Neural cell (in vitro differentiated cells): ENCODE data around the gene COL5A1. TPM values are rescaled to one million over a fixed set of nuclear protein-coding genes. Genes with fewer than 3 reads are reported as not detected.

Experiments
- H2AFZ ChIP-seq: fragments of 200-600, 300-800 bp; sonication (generic), shearing (Covaris generic); 2 replicates; pipeline ENCODE4 v1.6.0; 2014; ENCODE audit warnings: low read depth, mild to moderate bottlenecking, antibody characterized with exemption, low read length, moderate library complexity
- H3F3A ChIP-seq: fragments of 200-600 bp; shearing (Covaris generic); 2 replicates; pipeline ENCODE4 v1.6.1; 2016; ENCODE audit warnings: mild to moderate bottlenecking, moderate library complexity, mixed read lengths, antibody characterized with exemption, low read length; ENCODE audit not compliant: insufficient read depth, poor library complexity, severe bottlenecking
- H3K27ac ChIP-seq: fragments of 200-600, 300-800 bp; sonication (generic), shearing (Covaris generic); 2 replicates; pipeline ENCODE4 v1.5.1; 2014; ENCODE audit warnings: mild to moderate bottlenecking, low read length, moderate library complexity
- H3K27me3 ChIP-seq: fragments of 300-800, 200-600 bp; sonication (generic), shearing (Covaris generic); 2 replicates; pipeline ENCODE4 v1.6.0; 2014; ENCODE audit warnings: mild to moderate bottlenecking, low read depth, low read length, moderate library complexity; ENCODE audit not compliant: insufficient read depth
- H3K36me3 ChIP-seq: fragments of 300-800, 200-600 bp; sonication (generic), shearing (Covaris generic); 2 replicates; pipeline ENCODE4 v1.5.1; 2014; ENCODE audit warnings: mild to moderate bottlenecking, antibody characterized with exemption, low read length, moderate library complexity; ENCODE audit not compliant: insufficient read depth
- H3K4me2 ChIP-seq: fragments of 300-800, 200-600 bp; sonication (generic), shearing (Covaris generic); 2 replicates; pipeline ENCODE4 v1.6.0; 2014; ENCODE audit warnings: mild to moderate bottlenecking, low read length
- H3K4me3 ChIP-seq: fragments of 300-800, 200-600 bp; sonication (generic), shearing (Covaris generic); 2 replicates; pipeline ENCODE4 v1.5.1; 2014; ENCODE audit warnings: mild to moderate bottlenecking, low read length, moderate library complexity
- H3K79me2 ChIP-seq: fragments of 200-600 bp; shearing (Covaris generic); replicated peaks from 2 replicates; pipeline ENCODE4 v1.6.0; 2014; ENCODE audit warnings: mild to moderate bottlenecking, low read length, moderate library complexity; ENCODE audit not compliant: insufficient read depth
- H3K9ac ChIP-seq: fragments of 300-800, 200-600 bp; sonication (generic), shearing (Covaris generic); 2 replicates; pipeline ENCODE4 v1.6.1; 2016; ENCODE audit warnings: mild to moderate bottlenecking, low read length, mixed read lengths
- H3K9me2 ChIP-seq: fragments of 200-600 bp; shearing (Covaris generic); 2 replicates; pipeline ENCODE4 v1.6.1; 2016; ENCODE audit warnings: mild to moderate bottlenecking, low read length, mixed read lengths; ENCODE audit not compliant: insufficient read depth
- H3K9me3 ChIP-seq: fragments of 200-600, 300-800 bp; sonication (generic), shearing (Covaris generic); 2 replicates; pipeline ENCODE4 v1.6.1; 2016; ENCODE audit warnings: mild to moderate bottlenecking, mixed run types, low read length, moderate library complexity, mixed read lengths
- H4K20me1 ChIP-seq: fragments of 200-600 bp; shearing (Covaris generic); 2 replicates; pipeline ENCODE4 v1.6.1; 2016; ENCODE audit warnings: mild to moderate bottlenecking, mixed run types; ENCODE audit not compliant: insufficient read depth
- CTCF ChIP-seq: fragments of 450-650 bp; IDR thresholded peaks from 2 replicates; pipeline ENCODE4 v1.5.1; 2014; ENCODE audit warnings: antibody characterized with exemption, mild to moderate bottlenecking, moderate library complexity; ENCODE audit not compliant: poor library complexity, severe bottlenecking
- EZH2 ChIP-seq: fragments of 200-600, 300-800 bp; shearing (Covaris generic), sonication (generic); IDR thresholded peaks from 2 replicates; pipeline ENCODE4 v1.6.1; 2014; ENCODE audit warnings: antibody characterized with exemption, low read length, borderline replicate concordance, mild to moderate bottlenecking; ENCODE audit not compliant: insufficient read depth, poor library complexity, severe bottlenecking
- MXI1 ChIP-seq: fragments of 450-650 bp; conservative IDR thresholded peaks from 2 replicates; pipeline ENCODE4 v1.6.1; 2014; ENCODE audit warnings: antibody characterized with exemption, mild to moderate bottlenecking; ENCODE audit not compliant: poor library complexity, severe bottlenecking
- POLR2AphosphoS5 ChIP-seq: IDR thresholded peaks from 2 replicates; pipeline ENCODE4 v1.6.1; 2012
- RAD21 ChIP-seq: fragments of 450-650 bp; conservative IDR thresholded peaks from 2 replicates; pipeline ENCODE4 v1.6.1; 2014; ENCODE audit warnings: antibody characterized with exemption, mild to moderate bottlenecking, moderate library complexity
- SMC3 ChIP-seq: fragments of 450-650 bp; conservative IDR thresholded peaks from 2 replicates; pipeline ENCODE4 v1.6.1; 2014; ENCODE audit warnings: antibody characterized with exemption, mild to moderate bottlenecking, moderate library complexity; ENCODE audit not compliant: poor library complexity
- TAF1 ChIP-seq: IDR thresholded peaks from 2 replicates; pipeline ENCODE4 v1.6.1; 2012; ENCODE audit warnings: low read depth
- polyA plus RNA-seq: library from polyadenylated mRNA; depleted of rRNA; stranded (reverse); fragments of >200 nt; gene quantifications from 2 replicates; pipeline ENCODE4 v1.2.3, GENCODE V29; 2014
- TF ChIP-seq, protein P1 (sequence below): IDR thresholded peaks from 2 replicates; pipeline ENCODE4 v1.6.1; 2012; ENCODE audit warnings: borderline replicate concordance

Gene COL5A1
- polyA plus RNA-seq, 1 donor from 2014 or later = not detected

- Histone ChIP-seq H3K9me3 (no peaks in the 10 kb centered on the region), H3K27me3 (no peaks in the 10 kb centered on the region), H2AFZ (no peak overlapping the region), H3K36me3 (no peaks in the 10 kb centered on the region), H3K27ac (no peak overlapping the region), H3K9ac (no peak overlapping the region), H3K9me2 (no peaks in the 10 kb centered on the region), H4K20me1 (no peaks in the 10 kb centered on the region), H3F3A (no peaks in the 10 kb centered on the region), H3K4me3 (no peak overlapping the region), H3K4me2 (no peak overlapping the region), H3K79me2 (no peaks in the 10 kb centered on the region)
- TF ChIP-seq RAD21 = no peak
- no peak for TF ChIP-seq SMC3
- TF ChIP-seq, protein P1, sequence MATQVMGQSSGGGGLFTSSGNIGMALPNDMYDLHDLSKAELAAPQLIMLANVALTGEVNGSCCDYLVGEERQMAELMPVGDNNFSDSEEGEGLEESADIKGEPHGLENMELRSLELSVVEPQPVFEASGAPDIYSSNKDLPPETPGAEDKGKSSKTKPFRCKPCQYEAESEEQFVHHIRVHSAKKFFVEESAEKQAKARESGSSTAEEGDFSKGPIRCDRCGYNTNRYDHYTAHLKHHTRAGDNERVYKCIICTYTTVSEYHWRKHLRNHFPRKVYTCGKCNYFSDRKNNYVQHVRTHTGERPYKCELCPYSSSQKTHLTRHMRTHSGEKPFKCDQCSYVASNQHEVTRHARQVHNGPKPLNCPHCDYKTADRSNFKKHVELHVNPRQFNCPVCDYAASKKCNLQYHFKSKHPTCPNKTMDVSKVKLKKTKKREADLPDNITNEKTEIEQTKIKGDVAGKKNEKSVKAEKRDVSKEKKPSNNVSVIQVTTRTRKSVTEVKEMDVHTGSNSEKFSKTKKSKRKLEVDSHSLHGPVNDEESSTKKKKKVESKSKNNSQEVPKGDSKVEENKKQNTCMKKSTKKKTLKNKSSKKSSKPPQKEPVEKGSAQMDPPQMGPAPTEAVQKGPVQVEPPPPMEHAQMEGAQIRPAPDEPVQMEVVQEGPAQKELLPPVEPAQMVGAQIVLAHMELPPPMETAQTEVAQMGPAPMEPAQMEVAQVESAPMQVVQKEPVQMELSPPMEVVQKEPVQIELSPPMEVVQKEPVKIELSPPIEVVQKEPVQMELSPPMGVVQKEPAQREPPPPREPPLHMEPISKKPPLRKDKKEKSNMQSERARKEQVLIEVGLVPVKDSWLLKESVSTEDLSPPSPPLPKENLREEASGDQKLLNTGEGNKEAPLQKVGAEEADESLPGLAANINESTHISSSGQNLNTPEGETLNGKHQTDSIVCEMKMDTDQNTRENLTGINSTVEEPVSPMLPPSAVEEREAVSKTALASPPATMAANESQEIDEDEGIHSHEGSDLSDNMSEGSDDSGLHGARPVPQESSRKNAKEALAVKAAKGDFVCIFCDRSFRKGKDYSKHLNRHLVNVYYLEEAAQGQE = no peak
- no peak for TF ChIP-seq TAF1
- TF ChIP-seq POLR2AphosphoS5 = no peak
- no peak for TF ChIP-seq MXI1
- TF ChIP-seq EZH2 = no peak
These were observed 44.3 kb upstream of the COL5A1 start for GRCh38 chr9:134597041-134597913.

GRCh38 chr9:134597957-134598883 lies 43.4 kb upstream of the COL5A1 start:
- Histone ChIP-seq H3K36me3 (no peaks in the 10 kb centered on the region), H2AFZ (no peak overlapping the region), H3F3A (no peaks in the 10 kb centered on the region), H3K4me2 (no peak overlapping the region), H3K9ac (no peak overlapping the region), H3K79me2 (no peaks in the 10 kb centered on the region), H3K9me3 (no peaks in the 10 kb centered on the region), H3K9me2 (no peaks in the 10 kb centered on the region), H3K27ac (no peak overlapping the region), H3K27me3 (no peaks in the 10 kb centered on the region), H4K20me1 (no peaks in the 10 kb centered on the region), H3K4me3 (no peak overlapping the region)
- TF ChIP-seq TAF1 (no peak), CTCF (no peak), POLR2AphosphoS5 (no peak)
